Measurements from ENCODE around the gene NPDC1. TPM values are rescaled to one million over a fixed set of nuclear protein-coding genes. Genes with fewer than 3 reads are reported as not detected.
"Not testable (repeated sequence)": the region's sequence is repeated elsewhere in the genome, so short reads cannot be mapped to it uniquely, and the experiment has no call there.

NPDC1 gene
- total RNA-seq, 1 donor from 2014 or later = 26.6 TPM

GRCh38 chr9:137039611-137040366 is 6.2 kb downstream of the NPDC1 start:
- ATAC-seq = no peak

- ATAC-seq = no peak
Measured at GRCh38 chr9:137038916-137039315, 7.1 kb downstream of the NPDC1 start.

GRCh38 chr9:137037483-137037882 is 8.5 kb downstream of the NPDC1 start:
- ATAC-seq = no peak

- ATAC-seq = no peak
Measured at GRCh38 chr9:137037035-137037434, 8.9 kb downstream of the NPDC1 start.

- ATAC-seq = no peak
Measured at GRCh38 chr9:137035937-137036336, 10.0 kb downstream of the NPDC1 start.

GRCh38 chr9:137035507-137035834 is 10.5 kb downstream of the NPDC1 start:
- ATAC-seq = peak; percentile 15

- peak; percentile 78 for ATAC-seq
Measured at GRCh38 chr9:137034709-137035506, 11.1 kb downstream of the NPDC1 start.

- peak; percentile 15 for ATAC-seq
Measured at GRCh38 chr9:137034039-137034708, 11.8 kb downstream of the NPDC1 start.

GRCh38 chr9:137033481-137033880 is 12.5 kb downstream of the NPDC1 start:
- not testable (repeated sequence) for ATAC-seq

GRCh38 chr9:137032858-137033257 is 13.1 kb downstream of the NPDC1 start:
- no peak for ATAC-seq

- ATAC-seq = no peak
Measured at GRCh38 chr9:137031904-137032640, 13.9 kb downstream of the NPDC1 start, which contains the start of gene FUT7. Gene FUT7, minus strand, starts transcription at chr9:137032088. Its CDS starts 97 bp downstream, at chr9:137031991.

GRCh38 chr9:137030538-137031527 is 15.1 kb downstream of the NPDC1 start:
- no peak for ATAC-seq

GRCh38 chr9:137030006-137030405 is 16.0 kb downstream of the NPDC1 start:
- no peak for ATAC-seq

GRCh38 chr9:137029058-137029936 is 16.7 kb downstream of the NPDC1 start:
- peak; percentile 47 for ATAC-seq

GRCh38 chr9:137028263-137029057 is 17.5 kb downstream of the NPDC1 start:
- ATAC-seq = peak; percentile 45

- ATAC-seq = no peak
Measured at GRCh38 chr9:137027369-137028262, 18.4 kb downstream of the NPDC1 start, which contains the start of gene ABCA2. Gene ABCA2, minus strand, starts transcription at chr9:137028237. Its CDS starts 97 bp downstream, at chr9:137028140.

- no peak for ATAC-seq
Measured at GRCh38 chr9:137026828-137027227, 19.1 kb downstream of the NPDC1 start.

- no peak for ATAC-seq
Measured at GRCh38 chr9:137026384-137026783, 19.6 kb downstream of the NPDC1 start.
